Gastrocnemius medialis (tissue), 4 donors: ENCODE measurements around the gene LPIN1. TPM values are rescaled to one million over a fixed set of nuclear protein-coding genes. Genes with fewer than 3 reads are reported as not detected.
A peak's percentile ranks its signal among the peaks of the same experiment; 100 is the strongest.

Source experiments
- ATAC-seq, 2 donors: fragments of 150-250 bp; one replicate each; pipeline ENCODE4 v1.9.1; 2016
- DNase-seq, 2 donors: peaks; one replicate each; pipeline ENCODE4 v3.0.0-alpha.2; 2019
- H3K27ac ChIP-seq, 4 donors: fragments of 200-600 bp; sonication (generic); 1 replicate in 1 of 4; 2 replicates in 3 of 4; pipeline ENCODE4 v1.5.1; 2016 to 2018; ENCODE audit warnings: mild to moderate bottlenecking in 2 of 4, moderate library complexity in 1 of 4
- H3K27me3 ChIP-seq, 3 donors: fragments of 200-600 bp; sonication (generic) in 2 of 3; 1 replicate in 1 of 3; 2 replicates in 2 of 3; pipeline versions ENCODE4 v1.5.1 to v1.6.0; 2016 to 2019; ENCODE audit warnings: mild to moderate bottlenecking in 1 of 3, moderate library complexity in 1 of 3
- H3K36me3 ChIP-seq, 2 donors: fragments of 200-600 bp; sonication (generic) in 1 of 2; one replicate each; pipeline ENCODE4 v1.5.1; 2017 to 2018
- H3K4me1 ChIP-seq, 2 donors: fragments of 200-600 bp; sonication (generic) in 1 of 2; one replicate each; pipeline ENCODE4 v1.5.1; 2016 to 2017; ENCODE audit warnings: mild to moderate bottlenecking in 2 of 2
- H3K4me3 ChIP-seq, 4 donors: fragments of 200-600 bp; sonication (generic) in 3 of 4; 1 replicate in 1 of 4; 2 replicates in 3 of 4; pipeline ENCODE4 v1.5.1; 2016 to 2019; ENCODE audit warnings: mild to moderate bottlenecking in 2 of 4
- H3K9me3 ChIP-seq, 3 donors: fragments of 200-600 bp; sonication (generic) in 2 of 3; 1 replicate in 1 of 3; 2 replicates in 2 of 3; pipeline ENCODE4 v1.5.1; 2016 to 2019
- POLR2A ChIP-seq, 2 donors: fragments of 450-650 bp; IDR thresholded peaks; one replicate each; pipeline ENCODE4 v1.6.1; 2017; ENCODE audit warnings: antibody characterized with exemption in 2 of 2, mild to moderate bottlenecking in 2 of 2, moderate library complexity in 2 of 2
- in situ Hi-C, 4 donors: fragments of 200-750 bp; cut with MboI; loops; one replicate each; pipeline versions ENCODE4 v1.15.0 to v1.8.0; 2017; ENCODE audit warnings: low sequenced_read_pairs in 4 of 4
- intact Hi-C: fragments of 100-400 bp; cut with DNase I; formaldehyde crosslinking; loops from one replicate; pipeline ENCODE4 v1.15.1; 2023; ENCODE audit warnings: low total_unique reads
- total RNA-seq, 4 donors: library from RNA; depleted of rRNA; stranded (reverse); fragments of >200 nt; gene quantifications; one replicate each; pipeline versions ENCODE4 v1.1.0 to v1.2.3, GENCODE V29; 2016
- TF ChIP-seq, protein P1 (sequence below), 5 experiments: fragments of 450-650 bp in 3 of 5; fragments of 200-600 bp in 2 of 5; sonication (generic) in 2 of 5; IDR thresholded peaks in 4 of 5; conservative IDR thresholded peaks in 1 of 5; 1 replicate in 4 of 5; 2 replicates in 1 of 5; pipeline ENCODE4 v1.5.1; 2016 to 2019; ENCODE audit warnings: antibody characterized with exemption in 5 of 5, mild to moderate bottlenecking in 3 of 5, moderate library complexity in 3 of 5

LPIN1 gene
- total RNA-seq, 4 donors from 2014 or later, result 292 to 606 (median 472) TPM

- peak overlapping the region; percentile 3 to 39 (median 20) for H3K4me3 ChIP-seq
- peak overlapping the region; percentile 82 to 95 (median 93) for H3K27ac ChIP-seq
- H3K4me1 ChIP-seq, result peaks cover 78 to 79% of the 10 kb centered on the region in 2 donors
- H3K27me3 ChIP-seq, result no peaks in the 10 kb centered on the region
- no peaks in the 10 kb centered on the region for H3K36me3 ChIP-seq
- ATAC-seq (peak; percentile 80 to 81), DNase-seq (peak; percentile 71 to 83)
- in situ Hi-C loops (loop anchor here in 1 of 4 donors (10.0 kb wide), 1 partner anchor 59 kb away; no protein-coding TSS in a partner anchor), intact Hi-C loops (loop anchor here (1.0 kb wide), 1 partner anchor 15 kb away; no protein-coding TSS in a partner anchor)
- TF ChIP-seq, protein P1, sequence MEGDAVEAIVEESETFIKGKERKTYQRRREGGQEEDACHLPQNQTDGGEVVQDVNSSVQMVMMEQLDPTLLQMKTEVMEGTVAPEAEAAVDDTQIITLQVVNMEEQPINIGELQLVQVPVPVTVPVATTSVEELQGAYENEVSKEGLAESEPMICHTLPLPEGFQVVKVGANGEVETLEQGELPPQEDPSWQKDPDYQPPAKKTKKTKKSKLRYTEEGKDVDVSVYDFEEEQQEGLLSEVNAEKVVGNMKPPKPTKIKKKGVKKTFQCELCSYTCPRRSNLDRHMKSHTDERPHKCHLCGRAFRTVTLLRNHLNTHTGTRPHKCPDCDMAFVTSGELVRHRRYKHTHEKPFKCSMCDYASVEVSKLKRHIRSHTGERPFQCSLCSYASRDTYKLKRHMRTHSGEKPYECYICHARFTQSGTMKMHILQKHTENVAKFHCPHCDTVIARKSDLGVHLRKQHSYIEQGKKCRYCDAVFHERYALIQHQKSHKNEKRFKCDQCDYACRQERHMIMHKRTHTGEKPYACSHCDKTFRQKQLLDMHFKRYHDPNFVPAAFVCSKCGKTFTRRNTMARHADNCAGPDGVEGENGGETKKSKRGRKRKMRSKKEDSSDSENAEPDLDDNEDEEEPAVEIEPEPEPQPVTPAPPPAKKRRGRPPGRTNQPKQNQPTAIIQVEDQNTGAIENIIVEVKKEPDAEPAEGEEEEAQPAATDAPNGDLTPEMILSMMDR (IDR thresholded peaks at IDR 0.05 in 4 of 5, conservative IDR thresholded peaks at IDR 0.05 in 1 of 5), result no peak
- peak in 1 of 2 donors; percentile 37 for TF ChIP-seq POLR2A (IDR thresholded peaks at IDR 0.05)
- H3K9me3 ChIP-seq, result no peaks in the 10 kb centered on the region
These were observed 7.7 kb downstream of the LPIN1 start for GRCh38 chr2:11753886-11754699.

DNA sequence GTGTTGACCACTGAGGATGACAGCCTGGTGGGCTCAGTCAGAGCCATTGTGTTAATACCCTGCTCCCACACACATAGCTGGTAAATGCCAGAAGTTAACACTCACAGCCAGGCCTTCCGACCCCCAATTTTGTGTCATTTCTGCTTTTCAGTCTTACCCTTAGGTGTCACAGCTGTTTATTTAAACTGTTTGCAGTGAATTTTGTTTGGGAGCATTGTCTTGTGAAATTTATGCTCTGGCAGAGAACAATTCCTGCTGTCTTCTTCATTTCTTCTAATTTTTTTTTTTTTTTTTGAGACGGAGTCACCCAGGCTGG lies 8.2 kb downstream of the LPIN1 start:
- peak overlapping the region; percentile 82 to 95 (median 93) for H3K27ac ChIP-seq
- H3K9me3 ChIP-seq, result no peaks in the 10 kb centered on the region
- intact Hi-C loops (no loop called here), in situ Hi-C loops (loop anchor here in 1 of 4 donors (10.0 kb wide), 1 partner anchor 60 kb away; no protein-coding TSS in a partner anchor)
- H3K4me1 ChIP-seq, result peaks cover 74 to 78% of the 10 kb centered on the region in 2 donors
- TF ChIP-seq, protein P1 (IDR thresholded peaks at IDR 0.05 in 4 of 5, conservative IDR thresholded peaks at IDR 0.05 in 1 of 5), result no peak
- TF ChIP-seq POLR2A (IDR thresholded peaks at IDR 0.05), result no peak
- no peak for ATAC-seq
- H3K36me3 ChIP-seq, result no peaks in the 10 kb centered on the region
- no peak for DNase-seq
- no peak overlapping the region for H3K4me3 ChIP-seq
- no peaks in the 10 kb centered on the region for H3K27me3 ChIP-seq

DNA sequence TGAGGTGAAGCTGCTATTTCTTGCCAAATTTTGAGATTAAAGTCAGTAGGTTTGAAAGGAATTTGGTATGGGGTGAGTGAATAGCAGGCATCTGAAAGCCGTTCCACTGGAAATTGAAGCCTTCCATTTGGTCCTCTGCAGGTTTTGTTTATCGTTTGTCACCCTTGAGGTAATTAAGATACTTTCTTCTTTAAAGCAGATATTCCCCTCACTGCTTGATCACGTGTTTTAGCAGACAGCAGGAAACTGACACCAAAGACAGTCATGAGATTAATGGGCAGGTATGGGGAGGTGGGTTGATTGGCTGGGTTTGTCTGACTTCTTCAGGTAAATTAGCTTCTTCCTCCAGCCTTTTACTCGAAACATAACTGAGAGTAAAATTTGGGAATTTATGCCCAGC lies 10.7 kb downstream of the LPIN1 start:
- no peak for TF ChIP-seq POLR2A (IDR thresholded peaks at IDR 0.05)
- TF ChIP-seq, protein P1 (IDR thresholded peaks at IDR 0.05 in 4 of 5, conservative IDR thresholded peaks at IDR 0.05 in 1 of 5), result no peak
- Histone ChIP-seq H3K9me3 (no peaks in the 10 kb centered on the region), H3K27me3 (no peaks in the 10 kb centered on the region), H3K4me3 (no peak overlapping the region), H3K36me3 (no peaks in the 10 kb centered on the region), H3K4me1 (peaks cover 66 to 76% of the 10 kb centered on the region in 2 donors), H3K27ac (peak overlapping the region; percentile 35 to 94 (median 66))
- in situ Hi-C loops (loop anchor here in 1 of 4 donors (10.0 kb wide), 1 partner anchor 62 kb away; no protein-coding TSS in a partner anchor), intact Hi-C loops (no loop called here)
- DNase-seq, result no peak
- ATAC-seq, result no peak

GRCh38 chr2:11758187-11758586 lies 11.8 kb downstream of the LPIN1 start:
- peak overlapping the region; percentile 35 to 94 (median 64) for H3K27ac ChIP-seq
- in situ Hi-C loops, result loop anchor here in 1 of 4 donors (10.0 kb wide), 1 partner anchor 63 kb away; no protein-coding TSS in a partner anchor

More at GRCh38 chr2:11758187-11758586, 11.8 kb downstream of the LPIN1 start:
- Histone ChIP-seq H3K4me1 (peaks cover 66 to 77% of the 10 kb centered on the region in 2 donors), H3K27me3 (no peaks in the 10 kb centered on the region), H3K9me3 (no peaks in the 10 kb centered on the region), H3K36me3 (no peaks in the 10 kb centered on the region), H3K4me3 (no peak overlapping the region)
- ATAC-seq, result no peak
- no peak for DNase-seq
- intact Hi-C loops, result no loop called here
- no peak for TF ChIP-seq POLR2A (IDR thresholded peaks at IDR 0.05)
- TF ChIP-seq, protein P1 (IDR thresholded peaks at IDR 0.05 in 4 of 5, conservative IDR thresholded peaks at IDR 0.05 in 1 of 5), result no peak
